Measurements from ENCODE around the gene NRG3. TPM values are rescaled to one million over a fixed set of nuclear protein-coding genes. Genes with fewer than 3 reads are reported as not detected.

Gene NRG3
- total RNA-seq, 1 experiment from 2014 or later, result not detected

DNA sequence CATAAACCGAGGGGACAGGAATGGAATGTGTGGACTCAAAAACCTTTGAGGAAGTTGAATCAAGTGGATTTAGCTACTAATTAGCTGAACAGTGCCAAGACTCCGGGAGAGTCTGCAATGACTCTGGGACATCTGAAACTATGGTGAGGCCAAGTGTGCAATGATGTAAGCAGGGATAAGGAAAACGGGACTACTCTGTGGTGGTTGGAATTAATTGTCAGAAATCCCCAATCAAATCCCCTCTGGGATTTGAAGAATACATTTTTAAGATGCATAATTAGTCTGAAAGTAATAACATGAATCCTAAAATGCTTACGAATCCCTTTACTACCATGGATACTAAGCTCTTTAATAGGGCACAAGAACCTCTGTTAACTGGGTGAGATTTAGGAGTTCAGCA, 602.8 kb downstream of the NRG3 start:
- BruUV-seq (replicated peaks), result no TSS peak
- Histone ChIP-seq H3K4me3 (replicated peaks in 1 of 2; ENCODE audit: low read depth in 1 of 2, low read length in 2 of 2) (no peak overlapping the region), H2AFZ (ENCODE audit: low read depth, low read length, poor library complexity, severe bottlenecking) (no peak overlapping the region), H3K36me3 (ENCODE audit: control insufficient read depth in 1 of 2, insufficient read depth in 2 of 2, low read length in 2 of 2) (no peaks in the 10 kb centered on the region), H3K9me2 (ENCODE audit: insufficient read depth) (no peaks in the 10 kb centered on the region), H3K4me1 (ENCODE audit: control insufficient read depth in 1 of 2, insufficient read depth in 2 of 2, low read length in 2 of 2) (no peaks in the 10 kb centered on the region), H3K79me2 (ENCODE audit: insufficient read depth, low read length) (no peaks in the 10 kb centered on the region), H3K9ac (ENCODE audit: low read length) (no peak overlapping the region), H3K27me3 (ENCODE audit: insufficient read depth, low read length) (no peaks in the 10 kb centered on the region), H3K27ac (ENCODE audit: low read depth, low read length) (no peak overlapping the region), H3K4me2 (ENCODE audit: low read length) (no peak overlapping the region), H3K9me3 (ENCODE audit: control insufficient read depth in 1 of 2, insufficient read depth in 1 of 2, low read depth in 1 of 2, low read length in 2 of 2) (peaks cover 6 to 25% of the 10 kb centered on the region in 2 experiments; a peak in 3 of 4 replicates), H4K20me1 (ENCODE audit: insufficient read depth) (no peaks in the 10 kb centered on the region)
- intact Hi-C loops (cut with micrococcal nuclease), result no loop called here
- ATAC-seq (no peak), DNase-seq (ENCODE audit: low read depth, low spot score) (no peak)
- CTCF ChIA-PET, result no interaction called here
- POLR2A ChIA-PET, result no interaction called here
- TF ChIP-seq EZH2phosphoT487 (IDR thresholded peaks at IDR 0.05; ENCODE audit: borderline replicate concordance), result no peak
- no peak for TF ChIP-seq FOSL1 (IDR thresholded peaks at IDR 0.05; ENCODE audit: low read depth)
- no peak for TF ChIP-seq SIN3A (IDR thresholded peaks at IDR 0.05; ENCODE audit: low read depth)
- no peak for TF ChIP-seq SRF (IDR thresholded peaks at IDR 0.05; ENCODE audit: low read depth)
- TF ChIP-seq, protein P1, sequence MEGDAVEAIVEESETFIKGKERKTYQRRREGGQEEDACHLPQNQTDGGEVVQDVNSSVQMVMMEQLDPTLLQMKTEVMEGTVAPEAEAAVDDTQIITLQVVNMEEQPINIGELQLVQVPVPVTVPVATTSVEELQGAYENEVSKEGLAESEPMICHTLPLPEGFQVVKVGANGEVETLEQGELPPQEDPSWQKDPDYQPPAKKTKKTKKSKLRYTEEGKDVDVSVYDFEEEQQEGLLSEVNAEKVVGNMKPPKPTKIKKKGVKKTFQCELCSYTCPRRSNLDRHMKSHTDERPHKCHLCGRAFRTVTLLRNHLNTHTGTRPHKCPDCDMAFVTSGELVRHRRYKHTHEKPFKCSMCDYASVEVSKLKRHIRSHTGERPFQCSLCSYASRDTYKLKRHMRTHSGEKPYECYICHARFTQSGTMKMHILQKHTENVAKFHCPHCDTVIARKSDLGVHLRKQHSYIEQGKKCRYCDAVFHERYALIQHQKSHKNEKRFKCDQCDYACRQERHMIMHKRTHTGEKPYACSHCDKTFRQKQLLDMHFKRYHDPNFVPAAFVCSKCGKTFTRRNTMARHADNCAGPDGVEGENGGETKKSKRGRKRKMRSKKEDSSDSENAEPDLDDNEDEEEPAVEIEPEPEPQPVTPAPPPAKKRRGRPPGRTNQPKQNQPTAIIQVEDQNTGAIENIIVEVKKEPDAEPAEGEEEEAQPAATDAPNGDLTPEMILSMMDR (IDR thresholded peaks at IDR 0.05 in 2 of 3, conservative IDR thresholded peaks at IDR 0.05 in 1 of 3; ENCODE audit: borderline replicate concordance in 1 of 3, insufficient read depth in 1 of 3, low read depth in 2 of 3, low read length in 2 of 3), result no peak
- no peak for TF ChIP-seq EZH2 (IDR thresholded peaks at IDR 0.05)
- TF ChIP-seq RAD21 (IDR thresholded peaks at IDR 0.05; ENCODE audit: low read depth), result no peak
- TF ChIP-seq ZNF274 (IDR thresholded peaks at IDR 0.05; ENCODE audit: low read depth, low read length), result no peak
- TF ChIP-seq, protein P2, sequence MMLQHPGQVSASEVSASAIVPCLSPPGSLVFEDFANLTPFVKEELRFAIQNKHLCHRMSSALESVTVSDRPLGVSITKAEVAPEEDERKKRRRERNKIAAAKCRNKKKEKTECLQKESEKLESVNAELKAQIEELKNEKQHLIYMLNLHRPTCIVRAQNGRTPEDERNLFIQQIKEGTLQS (IDR thresholded peaks at IDR 0.05), result no peak
- TF ChIP-seq SP1 (IDR thresholded peaks at IDR 0.05; ENCODE audit: low read depth), result no peak
- TF ChIP-seq EGR1 (IDR thresholded peaks at IDR 0.05; ENCODE audit: low read depth), result no peak
- TF ChIP-seq CBX3 (IDR thresholded peaks at IDR 0.05; ENCODE audit: low read depth), result no peak
- TF ChIP-seq ZFX (IDR thresholded peaks at IDR 0.05), result no peak
- TF ChIP-seq, protein P3, sequence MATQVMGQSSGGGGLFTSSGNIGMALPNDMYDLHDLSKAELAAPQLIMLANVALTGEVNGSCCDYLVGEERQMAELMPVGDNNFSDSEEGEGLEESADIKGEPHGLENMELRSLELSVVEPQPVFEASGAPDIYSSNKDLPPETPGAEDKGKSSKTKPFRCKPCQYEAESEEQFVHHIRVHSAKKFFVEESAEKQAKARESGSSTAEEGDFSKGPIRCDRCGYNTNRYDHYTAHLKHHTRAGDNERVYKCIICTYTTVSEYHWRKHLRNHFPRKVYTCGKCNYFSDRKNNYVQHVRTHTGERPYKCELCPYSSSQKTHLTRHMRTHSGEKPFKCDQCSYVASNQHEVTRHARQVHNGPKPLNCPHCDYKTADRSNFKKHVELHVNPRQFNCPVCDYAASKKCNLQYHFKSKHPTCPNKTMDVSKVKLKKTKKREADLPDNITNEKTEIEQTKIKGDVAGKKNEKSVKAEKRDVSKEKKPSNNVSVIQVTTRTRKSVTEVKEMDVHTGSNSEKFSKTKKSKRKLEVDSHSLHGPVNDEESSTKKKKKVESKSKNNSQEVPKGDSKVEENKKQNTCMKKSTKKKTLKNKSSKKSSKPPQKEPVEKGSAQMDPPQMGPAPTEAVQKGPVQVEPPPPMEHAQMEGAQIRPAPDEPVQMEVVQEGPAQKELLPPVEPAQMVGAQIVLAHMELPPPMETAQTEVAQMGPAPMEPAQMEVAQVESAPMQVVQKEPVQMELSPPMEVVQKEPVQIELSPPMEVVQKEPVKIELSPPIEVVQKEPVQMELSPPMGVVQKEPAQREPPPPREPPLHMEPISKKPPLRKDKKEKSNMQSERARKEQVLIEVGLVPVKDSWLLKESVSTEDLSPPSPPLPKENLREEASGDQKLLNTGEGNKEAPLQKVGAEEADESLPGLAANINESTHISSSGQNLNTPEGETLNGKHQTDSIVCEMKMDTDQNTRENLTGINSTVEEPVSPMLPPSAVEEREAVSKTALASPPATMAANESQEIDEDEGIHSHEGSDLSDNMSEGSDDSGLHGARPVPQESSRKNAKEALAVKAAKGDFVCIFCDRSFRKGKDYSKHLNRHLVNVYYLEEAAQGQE (IDR thresholded peaks at IDR 0.05; ENCODE audit: low read depth), result no peak
- TF ChIP-seq ELF1 (IDR thresholded peaks at IDR 0.05; ENCODE audit: borderline replicate concordance, low read depth), result no peak
- no peak for TF ChIP-seq TCF7L2 (IDR thresholded peaks at IDR 0.05; ENCODE audit: borderline replicate concordance, extremely low read depth, insufficient read depth, insufficient read length)
- RAD21 ChIA-PET (ENCODE audit: low non-redundant PET in 1 of 2, low total read pairs in 2 of 2, uncharacterized antibody in 2 of 2, unreplicated experiment in 2 of 2), result no interaction called here
